HG03521 (cell line): Measurements from ENCODE around the gene HIP1.
"Not testable (repeated sequence)": the region's sequence is repeated elsewhere in the genome, so short reads cannot be mapped to it uniquely, and the experiment has no call there.

Experiments
- ATAC-seq: cut with Tn5 transposase; IDR thresholded peaks from one replicate; pipeline ENCODE4 v1.9.1; 2021; ENCODE audit warnings: mild to moderate bottlenecking, moderate library complexity; ENCODE audit not compliant: unreplicated experiment

Gene HIP1

GRCh38 chr7:75717746-75718145 is 21.0 kb downstream of the HIP1 start:
- not testable (repeated sequence) for ATAC-seq

- no peak for ATAC-seq
Observed at GRCh38 chr7:75716992-75717626, 21.6 kb downstream of the HIP1 start.

- ATAC-seq: no peak
Observed at GRCh38 chr7:75715864-75716263, 22.9 kb downstream of the HIP1 start.

GRCh38 chr7:75712517-75713361 is 26.0 kb downstream of the HIP1 start:
- ATAC-seq: no peak

DNA sequence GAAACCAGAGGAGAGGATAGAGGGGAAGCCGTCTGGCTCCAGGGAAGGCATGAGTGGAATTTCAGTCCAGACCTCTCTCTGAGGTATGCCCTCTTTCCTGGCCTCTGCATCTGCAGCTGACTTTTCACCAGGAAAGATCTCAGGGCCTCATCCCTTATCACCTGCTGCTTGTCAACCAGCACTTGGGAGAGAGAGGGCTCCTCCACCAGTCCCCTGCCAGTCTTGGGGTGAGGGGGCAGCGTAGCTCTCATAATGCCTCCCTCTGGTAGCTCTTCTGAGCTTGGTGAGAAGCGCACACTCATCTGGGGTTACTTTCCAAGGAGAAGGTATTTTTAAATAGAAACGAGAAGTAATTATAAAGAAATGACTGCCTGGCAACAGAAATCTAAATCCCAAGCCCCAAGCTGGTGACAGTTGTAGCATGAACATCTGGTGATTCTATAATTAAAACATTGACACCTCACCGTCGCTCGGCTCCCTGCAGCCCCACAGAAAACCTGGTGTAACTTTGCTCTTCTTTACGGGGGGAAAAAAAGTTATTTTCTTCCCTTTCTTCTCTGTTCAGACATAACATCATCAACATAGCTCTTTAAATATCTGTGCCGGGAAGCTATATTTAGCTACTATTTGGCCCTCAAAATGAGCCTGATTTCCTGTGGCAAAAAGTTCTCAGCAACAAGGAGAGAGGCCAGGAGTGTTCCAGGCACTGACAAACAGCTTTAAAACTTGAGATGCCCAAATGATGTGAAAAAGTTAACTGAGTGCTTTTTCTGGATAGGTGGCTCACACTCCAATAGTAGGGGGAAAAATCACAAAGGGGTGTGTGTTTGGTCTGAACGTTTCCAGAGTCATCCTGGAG is 26.9 kb downstream of the HIP1 start:
- no peak for ATAC-seq

- no peak for ATAC-seq
Observed at GRCh38 chr7:75711076-75711475, 27.7 kb downstream of the HIP1 start.

- no peak for ATAC-seq
Observed at GRCh38 chr7:75704928-75705327, 33.8 kb downstream of the HIP1 start.

GRCh38 chr7:75702515-75702914 is 36.2 kb downstream of the HIP1 start:
- no peak for ATAC-seq

DNA sequence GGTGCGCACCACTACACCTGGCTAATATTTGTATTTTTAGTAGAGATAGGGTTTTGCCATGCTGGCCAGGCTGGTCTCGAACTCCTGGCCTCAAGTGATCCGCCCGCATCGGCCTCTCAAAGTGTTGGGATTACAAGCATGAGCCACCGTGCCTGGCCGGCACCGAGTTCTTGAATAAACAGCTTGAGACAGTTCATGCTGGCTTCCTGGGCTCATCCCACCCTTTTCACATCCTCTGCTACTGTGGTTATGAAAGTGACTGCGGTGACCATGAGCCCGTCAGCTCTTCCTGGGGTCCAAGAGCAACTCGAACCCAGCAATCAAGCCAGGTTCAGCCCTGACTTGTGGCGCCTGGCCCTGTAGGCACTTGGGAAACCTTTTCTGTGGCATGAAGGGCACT is 38.7 kb downstream of the HIP1 start:
- no peak for ATAC-seq

DNA sequence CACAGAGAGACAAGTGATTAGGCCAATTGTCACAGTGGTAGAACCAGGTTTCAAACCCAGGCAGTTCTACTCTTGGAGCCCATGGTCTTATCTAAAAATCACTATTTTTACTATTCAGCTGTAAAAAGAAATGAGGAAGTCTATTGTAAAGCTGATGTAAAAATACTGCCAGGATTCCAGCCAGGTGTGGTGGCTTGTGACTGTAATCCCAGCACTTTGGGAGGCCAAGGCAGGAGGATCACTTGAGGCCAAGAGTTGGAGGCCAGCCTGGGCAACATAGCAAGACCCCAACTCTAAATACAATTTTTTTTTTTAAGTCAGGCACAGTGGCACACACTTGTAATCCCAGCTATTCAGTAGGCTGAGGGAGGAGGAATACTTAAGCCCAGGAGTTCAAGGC is 40.4 kb downstream of the HIP1 start:
- ATAC-seq: no peak

GRCh38 chr7:75696263-75697037 is 42.3 kb downstream of the HIP1 start:
- ATAC-seq: no peak

- no peak for ATAC-seq
Observed at GRCh38 chr7:75694638-75695399, 43.9 kb downstream of the HIP1 start.

- not testable (repeated sequence) for ATAC-seq
Observed at GRCh38 chr7:75693668-75694067, 45.1 kb downstream of the HIP1 start.

- ATAC-seq: no peak
Observed at GRCh38 chr7:75691793-75692543, 46.8 kb downstream of the HIP1 start.

DNA sequence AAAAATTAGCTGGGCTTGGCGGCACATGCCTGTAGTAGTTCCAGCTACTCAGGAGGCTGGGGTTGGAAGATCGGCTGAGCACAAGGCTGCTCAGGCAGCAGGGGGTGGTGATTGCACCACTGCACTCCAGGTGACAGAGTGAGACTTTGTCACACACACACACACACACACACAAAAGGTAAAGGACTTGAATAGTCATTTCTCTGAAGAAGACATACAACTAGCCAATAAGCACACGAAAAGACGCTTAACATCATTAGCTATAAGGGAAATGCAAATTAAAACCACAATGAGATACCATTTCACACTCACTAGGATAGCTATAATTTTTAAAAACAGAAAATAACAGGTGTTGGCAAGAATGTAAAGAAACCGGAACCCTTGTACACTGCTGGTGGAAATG is 48.6 kb downstream of the HIP1 start:
- no peak for ATAC-seq

DNA sequence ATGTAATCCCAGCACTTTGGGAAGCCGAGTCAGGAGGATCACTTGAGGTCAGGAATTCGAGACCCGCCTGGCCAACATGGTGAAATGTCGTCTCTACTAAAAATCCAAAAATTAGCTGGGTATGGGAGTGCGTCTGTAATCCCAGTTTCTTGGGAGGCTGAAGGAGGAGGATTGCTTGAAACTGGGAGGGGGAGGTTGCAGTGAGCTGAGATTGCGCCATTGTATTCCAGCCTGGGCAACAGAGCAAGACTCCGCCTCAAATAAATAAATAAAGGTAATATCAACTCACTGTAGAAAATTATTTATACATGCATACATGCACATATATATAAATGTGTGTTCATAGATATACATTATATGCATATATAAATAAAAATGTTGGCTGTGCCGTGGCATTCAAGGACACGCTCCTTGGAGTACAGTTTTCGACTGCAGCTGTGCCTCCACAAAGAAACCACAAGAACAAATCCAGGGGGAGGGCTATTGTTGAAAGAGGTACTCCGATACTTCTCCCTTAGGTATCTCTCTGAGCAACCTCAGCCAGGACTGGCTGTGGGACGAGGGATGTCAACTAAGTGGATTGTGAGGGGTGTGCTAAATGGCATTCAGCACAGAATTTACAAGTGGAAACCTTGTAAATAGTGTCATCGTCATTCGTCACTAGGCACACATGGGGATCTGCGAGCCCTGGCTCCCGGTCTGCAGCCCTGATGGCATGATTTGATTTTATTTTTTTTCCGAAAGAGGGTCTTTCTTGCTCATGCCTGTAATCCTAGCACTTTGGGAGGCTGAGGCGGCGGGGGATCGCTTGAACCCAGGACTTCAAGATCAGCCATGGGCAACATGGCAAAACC is 49.3 kb downstream of the HIP1 start:
- ATAC-seq: no peak

GRCh38 chr7:75688200-75689136 is 50.3 kb downstream of the HIP1 start:
- no peak for ATAC-seq
